ENCODE results near the gene MEI1.

- TF ChIP-seq CTCF (conservative IDR thresholded peaks at IDR 0.05; ENCODE audit: low read length) (no peak), EZH2phosphoT487 (IDR thresholded peaks at IDR 0.05; ENCODE audit: borderline replicate concordance, low read depth, low read length) (no peak)
Observed at GRCh38 chr22:41782751-41783150, 83.4 kb downstream of the MEI1 start.

Measured in OCI-LY7 (cell line).